ENCODE results near the gene HDHD3.

Gene HDHD3

DNA sequence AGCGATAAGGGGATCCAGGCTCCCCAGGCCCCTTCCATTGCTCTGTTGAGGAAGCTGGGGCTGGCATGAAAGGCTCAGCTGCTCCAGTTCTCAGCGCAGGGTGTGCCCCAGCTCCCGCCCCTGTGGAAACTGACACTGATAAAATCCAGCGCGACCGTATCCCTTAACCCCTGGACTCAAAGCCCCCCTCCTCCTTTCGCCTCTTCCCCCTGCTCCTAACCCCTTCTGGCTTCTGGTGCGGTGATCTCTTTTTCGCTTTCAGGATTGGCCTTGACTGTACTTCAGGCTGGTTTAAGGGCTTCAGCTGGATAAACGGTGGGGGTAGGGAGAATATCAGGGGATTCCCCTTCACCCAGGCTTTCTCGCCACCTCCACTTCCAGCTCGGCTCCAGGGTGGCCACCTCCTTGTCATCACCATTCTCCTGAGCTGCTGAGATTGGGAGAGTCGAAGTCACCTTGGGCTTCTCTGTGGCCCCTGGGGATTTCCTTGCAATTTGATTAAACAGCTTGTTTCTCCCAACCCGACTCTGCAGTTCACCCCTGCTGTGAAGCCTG, 26.6 kb downstream of the HDHD3 start:
- no peaks in the 10 kb centered on the region for H4K20me1 ChIP-seq (ENCODE audit: control insufficient read depth, insufficient read depth, low read depth, low read length)
- no peaks in the 10 kb centered on the region for H3K9me3 ChIP-seq (ENCODE audit: control insufficient read depth, insufficient read depth, low read length)
- TF ChIP-seq, protein P1, sequence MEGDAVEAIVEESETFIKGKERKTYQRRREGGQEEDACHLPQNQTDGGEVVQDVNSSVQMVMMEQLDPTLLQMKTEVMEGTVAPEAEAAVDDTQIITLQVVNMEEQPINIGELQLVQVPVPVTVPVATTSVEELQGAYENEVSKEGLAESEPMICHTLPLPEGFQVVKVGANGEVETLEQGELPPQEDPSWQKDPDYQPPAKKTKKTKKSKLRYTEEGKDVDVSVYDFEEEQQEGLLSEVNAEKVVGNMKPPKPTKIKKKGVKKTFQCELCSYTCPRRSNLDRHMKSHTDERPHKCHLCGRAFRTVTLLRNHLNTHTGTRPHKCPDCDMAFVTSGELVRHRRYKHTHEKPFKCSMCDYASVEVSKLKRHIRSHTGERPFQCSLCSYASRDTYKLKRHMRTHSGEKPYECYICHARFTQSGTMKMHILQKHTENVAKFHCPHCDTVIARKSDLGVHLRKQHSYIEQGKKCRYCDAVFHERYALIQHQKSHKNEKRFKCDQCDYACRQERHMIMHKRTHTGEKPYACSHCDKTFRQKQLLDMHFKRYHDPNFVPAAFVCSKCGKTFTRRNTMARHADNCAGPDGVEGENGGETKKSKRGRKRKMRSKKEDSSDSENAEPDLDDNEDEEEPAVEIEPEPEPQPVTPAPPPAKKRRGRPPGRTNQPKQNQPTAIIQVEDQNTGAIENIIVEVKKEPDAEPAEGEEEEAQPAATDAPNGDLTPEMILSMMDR (IDR thresholded peaks at IDR 0.05; ENCODE audit: low read depth, low read length, poor library complexity, severe bottlenecking), result no peak
- no peak for TF ChIP-seq EZH2phosphoT487 (IDR thresholded peaks at IDR 0.05; ENCODE audit: borderline replicate concordance, low read length)
- H3K4me1 ChIP-seq (ENCODE audit: control insufficient read depth, low read length), result peaks cover 20% of the 10 kb centered on the region
- no peaks in the 10 kb centered on the region for H3K36me3 ChIP-seq (ENCODE audit: control insufficient read depth, low read length)
- H3K27ac ChIP-seq (ENCODE audit: low read depth, low read length), result no peak overlapping the region
- peaks cover 46% of the 10 kb centered on the region for H3K27me3 ChIP-seq (ENCODE audit: control insufficient read depth, low read length)
- peaks cover 2% of the 10 kb centered on the region; the same call in 1 of the 2 replicates for H3F3A ChIP-seq (ENCODE audit: control insufficient read depth, insufficient read depth)
- H3K9me2 ChIP-seq (replicated peaks; ENCODE audit: control insufficient read depth, low read length), result no peaks in the 10 kb centered on the region
- H3K4me3 ChIP-seq (ENCODE audit: low read length), result peak overlapping the region; percentile 70
- H3K4me2 ChIP-seq (ENCODE audit: low read length), result peak overlapping the region; percentile 69
- no peaks in the 10 kb centered on the region for H3K79me2 ChIP-seq (ENCODE audit: control insufficient read depth, low read length)

DNA sequence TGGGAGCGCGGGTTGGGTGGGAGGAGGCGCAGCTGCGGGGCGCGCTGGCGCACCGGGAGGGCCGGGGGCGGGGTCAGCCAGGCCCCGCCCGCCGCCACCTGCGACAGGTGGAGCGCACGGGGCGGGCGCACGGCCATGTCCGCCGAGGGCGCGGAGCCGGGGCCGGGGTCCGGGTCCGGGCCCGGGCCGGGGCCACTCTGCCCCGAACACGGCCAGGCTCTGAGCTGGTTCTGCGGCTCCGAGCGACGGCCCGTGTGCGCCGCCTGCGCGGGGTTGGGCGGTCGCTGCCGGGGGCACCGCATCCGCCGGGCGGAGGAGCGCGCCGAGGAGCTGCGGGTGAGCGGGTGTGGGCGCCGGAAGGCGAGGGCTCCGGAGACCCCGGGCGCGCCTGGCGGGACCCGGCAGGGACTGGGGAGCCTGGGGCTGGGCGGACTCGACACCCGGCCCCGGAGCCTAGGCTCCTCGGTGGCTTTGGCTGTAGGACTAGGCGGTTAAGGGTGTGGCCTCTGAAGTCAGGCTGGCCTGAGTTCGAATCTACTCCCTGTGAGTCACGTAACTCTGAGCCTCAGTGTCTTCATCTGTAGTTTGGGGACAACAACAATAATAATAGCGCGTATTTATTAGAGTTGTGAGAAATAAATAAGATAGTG, 27.2 kb downstream of the HDHD3 start, which contains the start of gene BSPRY:
Gene BSPRY, plus strand, starts transcription at position 97 of the 650 bp plus-strand sequence. Its CDS starts 39 bp downstream, at position 136.
- H3K36me3 ChIP-seq (ENCODE audit: control insufficient read depth, low read length), result no peaks in the 10 kb centered on the region
- H3K4me2 ChIP-seq (ENCODE audit: low read length), result peak within 1 kb of the TSS; percentile 69
- peak within 1 kb of the TSS; percentile 70 for H3K4me3 ChIP-seq (ENCODE audit: low read length)
- TF ChIP-seq, protein P1 (IDR thresholded peaks at IDR 0.05; ENCODE audit: low read depth, low read length, poor library complexity, severe bottlenecking), result no peak
- TF ChIP-seq EZH2phosphoT487 (IDR thresholded peaks at IDR 0.05; ENCODE audit: borderline replicate concordance, low read length), result 0 out of 2 replicates have a peak, but pooled peaks have one; percentile 22
- H3F3A ChIP-seq (ENCODE audit: control insufficient read depth, insufficient read depth), result peaks cover 2% of the 10 kb centered on the region; the same call in 1 of the 2 replicates
- H3K27me3 ChIP-seq (ENCODE audit: control insufficient read depth, low read length), result peaks cover 43% of the 10 kb centered on the region
- no peaks in the 10 kb centered on the region for H3K79me2 ChIP-seq (ENCODE audit: control insufficient read depth, low read length)
- H3K9me3 ChIP-seq (ENCODE audit: control insufficient read depth, insufficient read depth, low read length), result no peaks in the 10 kb centered on the region
- no peaks in the 10 kb centered on the region for H3K9me2 ChIP-seq (replicated peaks; ENCODE audit: control insufficient read depth, low read length)
- peaks cover 20% of the 10 kb centered on the region for H3K4me1 ChIP-seq (ENCODE audit: control insufficient read depth, low read length)
- no peaks in the 10 kb centered on the region for H4K20me1 ChIP-seq (ENCODE audit: control insufficient read depth, insufficient read depth, low read depth, low read length)
- no peak within 1 kb of the TSS for H3K27ac ChIP-seq (ENCODE audit: low read depth, low read length)

- no peaks in the 10 kb centered on the region for H4K20me1 ChIP-seq (ENCODE audit: control insufficient read depth, insufficient read depth, low read depth, low read length)
- no peak overlapping the region for H3K27ac ChIP-seq (ENCODE audit: low read depth, low read length)
- peaks cover 21% of the 10 kb centered on the region for H3K4me1 ChIP-seq (ENCODE audit: control insufficient read depth, low read length)
These were observed 27.7 kb downstream of the HDHD3 start for GRCh38 chr9:113349066-113349444.

More at GRCh38 chr9:113349066-113349444, 27.7 kb downstream of the HDHD3 start:
- no peaks in the 10 kb centered on the region for H3K79me2 ChIP-seq (ENCODE audit: control insufficient read depth, low read length)
- H3K36me3 ChIP-seq (ENCODE audit: control insufficient read depth, low read length), result no peaks in the 10 kb centered on the region
- H3K4me2 ChIP-seq (ENCODE audit: low read length), result peak overlapping the region; percentile 69
- peaks cover 2% of the 10 kb centered on the region; the same call in 1 of the 2 replicates for H3F3A ChIP-seq (ENCODE audit: control insufficient read depth, insufficient read depth)
- no peaks in the 10 kb centered on the region for H3K9me2 ChIP-seq (replicated peaks; ENCODE audit: control insufficient read depth, low read length)
- H3K4me3 ChIP-seq (ENCODE audit: low read length), result peak overlapping the region; percentile 70
- TF ChIP-seq, protein P1 (IDR thresholded peaks at IDR 0.05; ENCODE audit: low read depth, low read length, poor library complexity, severe bottlenecking), result no peak
- no peak for TF ChIP-seq EZH2phosphoT487 (IDR thresholded peaks at IDR 0.05; ENCODE audit: borderline replicate concordance, low read length)
- peaks cover 39% of the 10 kb centered on the region for H3K27me3 ChIP-seq (ENCODE audit: control insufficient read depth, low read length)
- no peaks in the 10 kb centered on the region for H3K9me3 ChIP-seq (ENCODE audit: control insufficient read depth, insufficient read depth, low read length)

Measured in DOHH2 (cell line).